ENCODE data around the gene FGF11.

Gene FGF11

GRCh38 chr17:7408252-7408727 is 31.0 kb upstream of the FGF11 start:
- DNase-seq (ENCODE audit: low read depth in 1 of 2, low spot score in 1 of 2): no peak

- DNase-seq (ENCODE audit: low read depth in 1 of 2, low spot score in 1 of 2): no peak
Observed at GRCh38 chr17:7408863-7409262, 30.4 kb upstream of the FGF11 start.

- DNase-seq (ENCODE audit: low read depth in 1 of 2, low spot score in 1 of 2): no peak
Observed at GRCh38 chr17:7409716-7410115, 29.6 kb upstream of the FGF11 start.

GRCh38 chr17:7410634-7411426 is 28.5 kb upstream of the FGF11 start:
- no peak for DNase-seq (ENCODE audit: low read depth in 1 of 2, low spot score in 1 of 2)

GRCh38 chr17:7411427-7411750 is 27.9 kb upstream of the FGF11 start:
- DNase-seq (ENCODE audit: low read depth in 1 of 2, low spot score in 1 of 2): no peak

- no peak for DNase-seq (ENCODE audit: low read depth in 1 of 2, low spot score in 1 of 2)
Observed at GRCh38 chr17:7413346-7413985, 25.8 kb upstream of the FGF11 start.

- no peak for DNase-seq (ENCODE audit: low read depth in 1 of 2, low spot score in 1 of 2)
Observed at GRCh38 chr17:7414837-7415236, 24.5 kb upstream of the FGF11 start.

GRCh38 chr17:7415784-7416183 is 23.5 kb upstream of the FGF11 start:
- no peak for DNase-seq (ENCODE audit: low read depth in 1 of 2, low spot score in 1 of 2)

GRCh38 chr17:7416323-7416722 is 23.0 kb upstream of the FGF11 start:
- DNase-seq (ENCODE audit: low read depth in 1 of 2, low spot score in 1 of 2): no peak

- no peak for DNase-seq (ENCODE audit: low read depth in 1 of 2, low spot score in 1 of 2)
Observed at GRCh38 chr17:7417056-7417655, 22.2 kb upstream of the FGF11 start.

- DNase-seq (ENCODE audit: low read depth in 1 of 2, low spot score in 1 of 2): no peak
Observed at GRCh38 chr17:7418472-7419152, 20.7 kb upstream of the FGF11 start.

GRCh38 chr17:7419819-7420610 is 19.3 kb upstream of the FGF11 start, which contains the start of gene SPEM1:
Gene SPEM1 (plus strand): TSS chr17:7420324. CDS start chr17:7420385, 61 bp downstream.
- no peak for DNase-seq (ENCODE audit: low read depth in 1 of 2, low spot score in 1 of 2)

GRCh38 chr17:7421186-7421585 is 18.1 kb upstream of the FGF11 start:
- no peak for DNase-seq (ENCODE audit: low read depth in 1 of 2, low spot score in 1 of 2)

- no peak for DNase-seq (ENCODE audit: low read depth in 1 of 2, low spot score in 1 of 2)
Observed at GRCh38 chr17:7423679-7424078, 15.6 kb upstream of the FGF11 start.

GRCh38 chr17:7425316-7425715 is 14.0 kb upstream of the FGF11 start, which contains the start of gene SPEM2:
Gene SPEM2 (plus strand): TSS chr17:7425616. CDS start chr17:7425689, 73 bp downstream.
- no peak for DNase-seq (ENCODE audit: low read depth in 1 of 2, low spot score in 1 of 2)

- DNase-seq (ENCODE audit: low read depth in 1 of 2, low spot score in 1 of 2): no peak
Observed at GRCh38 chr17:7425756-7426155, 13.6 kb upstream of the FGF11 start.

GRCh38 chr17:7426203-7426863 is 13.0 kb upstream of the FGF11 start:
- DNase-seq (ENCODE audit: low read depth in 1 of 2, low spot score in 1 of 2): no peak

GRCh38 chr17:7426896-7427489 is 12.3 kb upstream of the FGF11 start:
- DNase-seq (ENCODE audit: low read depth in 1 of 2, low spot score in 1 of 2): no peak

- no peak for DNase-seq (ENCODE audit: low read depth in 1 of 2, low spot score in 1 of 2)
Observed at GRCh38 chr17:7427549-7427948, 11.8 kb upstream of the FGF11 start.

- DNase-seq (ENCODE audit: low read depth in 1 of 2, low spot score in 1 of 2): no peak
Observed at GRCh38 chr17:7428557-7428956, 10.8 kb upstream of the FGF11 start, which contains the start of gene SPEM3. Gene SPEM3 (plus strand): TSS chr17:7428857. CDS start chr17:7428903, 46 bp downstream.

All from activated CD4-positive, alpha-beta T cell treated with anti-CD3 and anti-CD28 coated beads, Interleukin-2, amount 50 U/mL, for 24 hours (primary cell).